ENCODE measurements around the gene EPC1. TPM values are rescaled to one million over a fixed set of nuclear protein-coding genes. Genes with fewer than 3 reads are reported as not detected.
A peak's percentile ranks its signal among the peaks of the same experiment; 100 is the strongest.

EPC1 gene
- total and polyA plus RNA-seq, 10 of the 15 experiments (the other 5 are each of a cell fraction or from before 2014, with no cell fraction given): 6.8 to 59.2 (median 19.4) TPM

- no TSS peak for BruUV-seq (replicated peaks)
- in situ Hi-C loops (cut with MboI): no loop called here
- ChIA-PET SMC1A (ENCODE audit: uncharacterized antibody, unreplicated experiment) (interaction anchor here (1.6 to 1.7 kb wide), 2 partner anchors 10 to 13 kb away, joined by 4 to 7 read pairs; no protein-coding TSS in a partner anchor), POLR2A (interaction anchor here (1.1 to 3.6 kb wide), 4 partner anchors 9 to 21 kb away, joined by 4 to 16 read pairs (median 6); no protein-coding TSS in a partner anchor), CTCF (interaction anchor here (1.6 to 2.1 kb wide), 3 partner anchors 15 to 71 kb away, joined by 4 to 7 read pairs (median 6); no protein-coding TSS in a partner anchor), RAD21 (ENCODE audit: unreplicated experiment) (interaction anchor here (0.5 kb wide), 1 partner anchor 16 kb away, joined by 4 read pairs; no protein-coding TSS in a partner anchor)
- DNase-seq (ENCODE audit: low read depth, low spot score) (no peak), FAIRE-seq (no peak), ATAC-seq (no peak)
- intact Hi-C loops (cut with micrococcal nuclease; ENCODE audit: unreplicated experiment): no loop called here
- H3K27ac ChIP-seq (ENCODE audit: control insufficient read depth, insufficient read depth): peak overlapping the region; percentile 66; the same call in 1 of the 2 replicates
- no peak overlapping the region for H3K9ac ChIP-seq (ENCODE audit: control insufficient read depth, insufficient read depth, low read length)
- H3K4me3 ChIP-seq: no peak overlapping the region
- H2AFZ ChIP-seq (ENCODE audit: control insufficient read depth, low read depth, low read length): no peak overlapping the region
- WGBS (ENCODE audit: insufficient coverage, insufficient replicate concordance, low lambda C conversion rate, missing lambda C conversion rate): 5% methylated on average over 1 of the region's 1 CpG
- H3K27me3 ChIP-seq (replicated peaks in 1 of 2; ENCODE audit: control insufficient read depth in 2 of 2, insufficient read depth in 2 of 2, low read length in 1 of 2): no peaks in the 10 kb centered on the region
- H3K9me3 ChIP-seq (replicated peaks; ENCODE audit: control insufficient read depth, insufficient read depth, low read length): no peaks in the 10 kb centered on the region; the same call in 1 of the 3 replicates
- H3K36me3 ChIP-seq (ENCODE audit: control insufficient read depth in 2 of 2, insufficient read depth in 2 of 2, low read length in 1 of 2): peaks cover 0 to 5% of the 10 kb centered on the region in 2 experiments; a peak in 2 of 4 replicates
- peaks cover 44% of the 10 kb centered on the region for H3K4me1 ChIP-seq (ENCODE audit: control insufficient read depth, insufficient read depth, low read length)
- TF ChIP-seq RBBP5 (conservative IDR thresholded peaks at IDR 0.05) (no peak), NR2F1 (conservative IDR thresholded peaks at IDR 0.05) (no peak), ZBTB33 (IDR thresholded peaks at IDR 0.05) (no peak), HDAC2 (IDR thresholded peaks at IDR 0.05) (no peak), CBX3 (IDR thresholded peaks at IDR 0.05; ENCODE audit: borderline replicate concordance, low read depth) (no peak), GATAD2B (conservative IDR thresholded peaks at IDR 0.05; ENCODE audit: low read depth) (no peak), CBX5 (IDR thresholded peaks at IDR 0.05; ENCODE audit: low read depth) (no peak), EED (IDR thresholded peaks at IDR 0.05; ENCODE audit: low read depth) (no peak), BHLHE40 (IDR thresholded peaks at IDR 0.05; ENCODE audit: borderline replicate concordance in 1 of 2, low read depth in 2 of 2, low read length in 1 of 2) (no peak), KAT2A (conservative IDR thresholded peaks at IDR 0.05; ENCODE audit: control insufficient read depth, low read depth, low read length) (no peak), RB1 (IDR thresholded peaks at IDR 0.05; ENCODE audit: borderline replicate concordance) (no peak)
- H3K79me2 ChIP-seq (ENCODE audit: control insufficient read depth, insufficient read depth, low read length): peaks cover 99% of the 10 kb centered on the region
- H3K4me2 ChIP-seq (ENCODE audit: control insufficient read depth, insufficient read depth): peak overlapping the region; percentile 72
- peaks cover 5% of the 10 kb centered on the region; the same call in 1 of the 2 replicates for H4K20me1 ChIP-seq (ENCODE audit: control insufficient read depth, insufficient read depth)
Measured at GRCh38 chr10:32327364-32327691, 19.6 kb downstream of the EPC1 start.

Measured in GM12878 (cell line).